HT-29 (cell line): ENCODE data around the gene TMEM63B. TPM values are rescaled to one million over a fixed set of nuclear protein-coding genes. Genes with fewer than 3 reads are reported as not detected.
"Not testable (repeated sequence)": the region's sequence is repeated elsewhere in the genome, so short reads cannot be mapped to it uniquely, and the experiment has no call there.

ENCODE experiments used
- DNase-seq: peaks from one replicate; pipeline ENCODE4 v3.0.0-alpha.2; 2015; ENCODE audit warnings: low spot score
- total RNA-seq: library from RNA; depleted of rRNA; stranded (reverse); fragments of >200 nt; shearing (Covaris generic); gene quantifications from 2 replicates; pipeline ENCODE4 v1.2.3, GENCODE V29; 2014; rRNA removed

TMEM63B gene
- total RNA-seq, 1 experiment from 2014 or later, result 23.9 TPM

DNA sequence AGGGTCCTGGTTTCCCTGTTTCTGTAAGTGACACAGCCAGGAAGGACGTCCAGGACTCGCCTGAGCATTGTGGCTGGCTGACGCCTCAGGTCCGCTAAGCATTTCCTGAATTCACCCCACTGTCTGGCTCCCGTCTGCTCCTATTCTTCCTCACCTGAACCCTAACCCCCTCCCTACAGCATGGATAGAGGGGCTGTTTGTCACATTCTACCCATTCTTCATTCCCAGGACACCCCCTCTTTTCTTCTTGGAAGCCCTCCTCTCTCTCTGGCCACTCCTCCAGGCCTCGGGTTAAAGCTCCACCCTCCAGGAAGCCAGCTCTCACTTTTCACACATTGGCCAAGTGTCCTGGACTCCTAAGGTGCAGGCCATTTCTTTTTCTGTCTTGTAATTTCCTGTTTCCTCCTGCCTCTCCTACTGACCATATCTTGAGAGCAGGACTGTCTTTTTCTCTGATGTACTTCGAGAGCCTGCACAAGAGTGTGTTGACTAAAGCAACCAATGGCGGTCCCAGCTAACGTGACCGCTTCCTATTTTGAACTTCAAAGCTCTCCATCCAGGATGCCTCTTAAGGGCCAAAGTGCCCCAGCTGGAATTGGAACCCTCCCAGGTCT is 65.2 kb downstream of the TMEM63B start:
- peak; percentile 30 for DNase-seq

DNA sequence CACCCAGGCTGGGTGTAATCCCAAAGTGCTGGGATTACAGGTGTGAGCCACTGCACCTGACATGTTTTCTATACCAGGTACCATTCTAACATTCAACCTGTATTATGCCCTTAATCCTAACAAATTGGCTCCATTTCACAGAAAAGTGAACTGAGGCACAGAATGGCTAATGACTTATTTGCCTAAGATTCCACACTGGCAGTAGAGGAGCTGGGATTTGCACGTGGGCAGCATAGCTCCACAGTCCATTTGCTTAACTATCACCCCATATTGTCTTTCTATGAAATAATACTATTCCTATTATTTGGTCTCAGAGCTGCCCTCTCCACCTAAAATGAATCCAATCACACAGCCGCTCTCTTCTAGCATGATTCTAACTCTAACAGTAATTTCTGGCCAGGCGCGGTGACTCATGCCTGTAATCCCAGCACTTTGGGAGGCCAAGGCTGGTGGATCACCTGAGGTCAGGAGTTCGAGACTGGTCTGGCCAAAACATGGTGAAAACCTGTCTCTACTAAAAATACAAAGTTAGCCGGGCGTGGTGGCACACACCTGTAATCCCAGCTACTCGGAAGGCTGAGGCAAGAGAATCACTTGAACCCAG is 66.1 kb downstream of the TMEM63B start:
- DNase-seq, result no peak

DNA sequence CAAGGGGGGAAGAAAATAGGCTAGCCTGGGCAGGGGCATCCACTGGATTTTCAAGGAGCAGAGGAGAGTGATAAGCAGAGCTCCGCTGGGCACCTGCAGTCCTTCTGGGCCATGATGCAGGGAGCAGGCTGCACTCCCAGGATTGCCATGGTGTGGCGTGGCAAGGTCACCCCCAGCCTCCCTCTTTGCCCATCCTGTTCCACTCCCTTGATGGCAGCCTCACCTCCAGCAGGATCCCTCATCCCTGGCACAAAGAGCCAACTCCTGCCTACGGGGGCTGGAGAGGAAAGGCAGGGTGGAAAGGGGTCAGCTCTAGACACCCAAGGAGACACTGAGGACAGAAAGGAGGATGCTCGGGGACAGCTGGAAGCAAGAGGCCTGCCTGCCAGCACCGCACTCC is 67.0 kb downstream of the TMEM63B start:
- DNase-seq, result no peak

DNA sequence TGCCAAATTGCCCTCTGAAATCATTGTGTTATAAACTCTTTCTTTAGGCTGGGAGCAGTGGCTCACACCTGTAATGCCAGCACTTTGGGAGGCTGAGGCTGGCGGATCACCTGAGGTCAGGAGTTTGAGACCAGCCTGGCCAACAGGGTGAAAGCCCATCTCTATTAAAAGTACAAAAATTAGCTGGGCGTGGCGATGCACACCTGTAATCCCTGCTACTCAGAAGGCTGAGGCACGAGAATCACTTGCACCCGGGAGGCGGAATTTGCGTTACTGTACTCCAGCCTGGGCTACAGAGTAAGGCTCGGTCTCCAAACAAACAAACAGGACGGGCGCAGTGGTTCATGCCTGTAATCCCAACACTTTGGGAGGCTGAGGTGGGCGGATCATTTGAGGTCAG is 69.0 kb downstream of the TMEM63B start:
- not testable (repeated sequence) for DNase-seq

GRCh38 chr6:44198684-44199083 is 71.3 kb downstream of the TMEM63B start:
- no peak for DNase-seq

DNA sequence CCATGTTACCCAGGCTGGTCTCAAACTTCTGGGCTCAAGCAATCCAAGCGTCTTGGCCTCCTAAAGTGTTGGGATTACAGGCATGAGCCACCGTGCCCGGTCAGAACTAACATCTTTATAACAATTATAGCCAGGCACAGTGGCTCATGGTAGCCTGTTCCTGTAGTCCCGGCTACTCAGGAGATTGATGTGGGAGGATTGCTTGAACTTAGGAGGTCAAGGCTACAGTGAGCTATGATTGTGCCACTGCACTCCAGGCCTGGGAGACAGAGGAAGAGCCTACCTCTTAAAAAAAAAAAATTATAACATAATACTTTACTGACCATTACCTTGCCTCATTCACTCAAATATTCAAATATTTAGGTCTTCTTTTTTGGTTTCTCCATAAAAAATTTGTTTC is 72.5 kb downstream of the TMEM63B start:
- no peak for DNase-seq

DNA sequence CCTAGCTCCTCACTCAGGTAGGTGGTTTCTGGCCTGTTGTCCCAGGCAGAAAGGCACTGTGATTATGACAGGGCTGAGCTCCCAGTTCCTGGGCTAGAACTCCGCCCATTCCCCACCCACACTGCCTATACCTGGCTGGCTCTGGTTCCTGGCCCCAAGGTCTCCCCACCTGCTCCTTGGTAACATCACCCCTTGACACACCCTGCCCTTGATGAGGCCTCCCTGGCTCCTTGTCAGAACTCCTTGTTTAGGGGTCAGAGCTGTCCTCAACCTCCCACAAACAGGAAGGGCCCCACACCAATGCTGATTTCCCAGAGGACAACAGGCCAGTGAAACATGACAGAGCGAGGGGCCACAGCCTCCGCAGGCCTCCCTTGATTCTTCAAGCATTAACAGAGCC is 73.8 kb downstream of the TMEM63B start:
- DNase-seq, result peak; percentile 61

DNA sequence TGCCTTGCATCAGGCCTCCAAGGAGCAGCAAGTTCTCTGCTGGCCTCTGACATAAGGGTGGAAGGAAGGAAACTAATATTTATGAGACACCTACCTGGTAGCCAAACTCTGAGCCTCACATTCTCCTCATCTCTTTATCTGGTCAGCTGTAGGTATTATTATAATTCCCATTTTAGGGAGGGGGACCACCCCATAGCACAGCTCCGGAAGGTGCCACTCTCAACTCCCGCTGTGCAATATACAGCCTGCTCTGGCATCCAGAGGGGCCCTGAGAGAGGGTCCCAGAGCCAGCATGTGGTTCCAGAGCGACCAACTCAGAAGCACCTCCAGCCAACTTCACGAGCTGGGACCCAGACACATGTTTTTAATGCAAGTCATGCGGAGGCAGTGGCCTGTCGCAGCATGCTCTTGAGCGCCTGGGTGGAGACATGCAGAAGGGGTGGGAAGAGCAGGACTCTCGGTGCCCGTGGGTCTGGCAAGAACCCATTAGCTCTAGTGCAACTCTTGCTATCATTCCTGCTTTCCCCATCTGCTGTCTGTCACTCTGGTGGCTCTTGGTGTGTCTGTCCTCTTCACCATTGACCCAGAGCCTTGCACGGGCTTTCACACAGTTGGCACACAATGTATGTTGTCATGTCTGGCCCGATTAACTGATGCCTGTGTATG is 74.4 kb downstream of the TMEM63B start:
- no peak for DNase-seq

GRCh38 chr6:44202332-44202971 is 75.1 kb downstream of the TMEM63B start:
- DNase-seq, result no peak

- no peak for DNase-seq
Measured at GRCh38 chr6:44202972-44203750, 75.8 kb downstream of the TMEM63B start.

DNA sequence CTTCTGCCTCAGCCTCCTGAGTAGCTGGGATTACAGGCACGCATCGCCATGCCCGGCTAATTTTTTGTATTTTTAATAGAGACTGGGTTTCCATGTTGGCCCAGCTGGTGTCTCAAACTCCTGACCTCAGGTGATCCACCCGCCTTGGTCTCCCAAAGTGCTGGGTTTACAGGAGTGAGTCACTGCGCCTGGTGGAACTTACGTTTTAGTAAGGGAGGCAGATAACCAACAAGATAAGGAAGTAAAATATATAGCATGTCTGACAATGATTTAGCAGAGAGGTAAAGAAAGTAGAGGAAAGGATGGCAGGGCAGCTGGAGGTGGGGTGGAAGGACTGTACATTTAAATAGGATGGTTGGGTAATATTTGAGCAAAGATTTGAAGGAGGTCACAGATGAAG is 76.6 kb downstream of the TMEM63B start:
- DNase-seq, result peak; percentile 64

Other genes with a start within 250 kb of the TMEM63B start
- 158 and 160 TPM in 2 replicates for gene MRPL14, start 102 bp upstream of the TMEM63B start, total RNA-seq
- gene CAPN11, start 31.3 kb downstream of the TMEM63B start, total RNA-seq, result 0.23 TPM in 1 of 2 replicates, not detected in the other
- not detected in 2 replicates for gene MYMX, start 89.4 kb downstream of the TMEM63B start, total RNA-seq
- gene SLC29A1, start 96.0 kb downstream of the TMEM63B start, total RNA-seq, result 30.8 and 33.4 TPM in 2 replicates
- gene HSP90AB1, start 119.5 kb downstream of the TMEM63B start, total RNA-seq, result 751 and 810 TPM in 2 replicates
- gene SLC35B2, start 130.0 kb downstream of the TMEM63B start, total RNA-seq, result 189 and 193 TPM in 2 replicates
- gene NFKBIE, start 138.0 kb downstream of the TMEM63B start, total RNA-seq, result 11.2 and 19.3 TPM in 2 replicates
- not detected in 2 replicates for gene TMEM151B, start 142.9 kb downstream of the TMEM63B start, total RNA-seq
- 27.7 and 30.6 TPM in 2 replicates for gene AARS2, start 185.8 kb downstream of the TMEM63B start, total RNA-seq
- not detected in 2 replicates for gene SPATS1, start 215.1 kb downstream of the TMEM63B start, total RNA-seq